Colonic mucosa (tissue), 4 donors: ENCODE data around the gene KCTD11. TPM values are rescaled to one million over a fixed set of nuclear protein-coding genes. Genes with fewer than 3 reads are reported as not detected.
A peak's percentile ranks its signal among the peaks of the same experiment; 100 is the strongest.

Experiments
- DNase-seq: peaks from one replicate; pipeline ENCODE4 v3.0.0-alpha.2; 2020
- H3K27ac ChIP-seq: fragments of 200-600 bp; one replicate; pipeline ENCODE4 v1.8.0; 2021
- H3K27me3 ChIP-seq: fragments of 200-600 bp; one replicate; pipeline ENCODE4 v1.8.0; 2021
- H3K36me3 ChIP-seq: fragments of 200-600 bp; one replicate; pipeline ENCODE4 v1.8.0; 2021
- H3K4me1 ChIP-seq: fragments of 200-600 bp; one replicate; pipeline ENCODE4 v1.8.0; 2021; ENCODE audit warnings: mild to moderate bottlenecking
- H3K4me3 ChIP-seq: fragments of 200-600 bp; one replicate; pipeline ENCODE4 v1.8.0; 2021
- H3K9ac ChIP-seq, 2 donors: one replicate each; pipeline ENCODE4 v1.7.0; 2013; ENCODE audit warnings: control low read depth in 2 of 2, low read depth in 2 of 2, low read length in 2 of 2
- H3K9me3 ChIP-seq: fragments of 200-600 bp; one replicate; pipeline ENCODE4 v1.8.0; 2021
- intact Hi-C: fragments of 100-400 bp; cut with DNase I; formaldehyde crosslinking; loops from one replicate; pipeline ENCODE4 v1.14.1; 2022
- total RNA-seq, 2 donors: library from RNA; stranded (reverse); fragmentation: NEBNext Ultra II Directional in 1 of 2; extraction: Animal tissue kit (Norgen Biotek cat#: 25700) in 1 of 2; gene quantifications; one replicate each; pipeline ENCODE4 v1.2.1, GENCODE V29; 2021
- TF ChIP-seq, protein P1 (sequence below): fragments of 200-600 bp; IDR thresholded peaks from one replicate; pipeline ENCODE4 v1.8.0; 2022; ENCODE audit warnings: antibody characterized with exemption, mild to moderate bottlenecking
- donor health status: healthy.
- donor health status: DM: no; HTN: no; CAD: no.
- donor health status: DM: no; HTN: no; CAD: no.

The KCTD11 gene
- total RNA-seq, 2 donors from 2014 or later, result 5.6 to 12.6 TPM

DNA sequence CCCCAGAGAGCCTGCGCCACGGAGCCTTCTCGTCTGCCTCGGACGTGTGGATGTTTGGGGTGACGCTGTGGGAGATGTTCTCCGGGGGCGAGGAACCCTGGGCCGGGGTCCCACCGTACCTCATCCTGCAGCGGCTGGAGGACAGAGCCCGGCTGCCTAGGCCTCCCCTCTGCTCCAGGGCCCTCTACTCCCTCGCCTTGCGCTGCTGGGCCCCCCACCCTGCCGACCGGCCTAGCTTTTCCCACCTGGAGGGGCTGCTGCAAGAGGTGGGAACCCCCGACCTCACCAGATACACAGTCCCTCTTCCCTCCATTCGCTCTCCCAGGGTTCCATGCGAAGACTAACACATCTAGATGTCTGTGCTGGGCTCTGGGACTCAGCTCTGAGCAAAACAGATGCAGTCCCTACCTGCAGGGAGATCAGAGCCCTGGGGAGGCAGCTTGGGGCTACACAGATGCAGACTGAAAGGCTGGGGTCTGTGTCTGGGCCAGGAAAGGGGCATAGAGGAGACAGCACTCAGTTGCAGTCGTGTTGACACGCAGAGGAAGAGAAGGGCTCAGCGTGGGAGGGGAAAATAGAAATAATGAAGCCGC is 32.6 kb downstream of the KCTD11 start:
- DNase-seq, result no peak
- peak overlapping the region; percentile 31 for H3K4me3 ChIP-seq
- peak overlapping the region in 1 of 2 donors; percentile 35 for H3K9ac ChIP-seq
- no peak overlapping the region for H3K27ac ChIP-seq
- H3K36me3 ChIP-seq, result peaks cover 7% of the 10 kb centered on the region
- TF ChIP-seq, protein P1, sequence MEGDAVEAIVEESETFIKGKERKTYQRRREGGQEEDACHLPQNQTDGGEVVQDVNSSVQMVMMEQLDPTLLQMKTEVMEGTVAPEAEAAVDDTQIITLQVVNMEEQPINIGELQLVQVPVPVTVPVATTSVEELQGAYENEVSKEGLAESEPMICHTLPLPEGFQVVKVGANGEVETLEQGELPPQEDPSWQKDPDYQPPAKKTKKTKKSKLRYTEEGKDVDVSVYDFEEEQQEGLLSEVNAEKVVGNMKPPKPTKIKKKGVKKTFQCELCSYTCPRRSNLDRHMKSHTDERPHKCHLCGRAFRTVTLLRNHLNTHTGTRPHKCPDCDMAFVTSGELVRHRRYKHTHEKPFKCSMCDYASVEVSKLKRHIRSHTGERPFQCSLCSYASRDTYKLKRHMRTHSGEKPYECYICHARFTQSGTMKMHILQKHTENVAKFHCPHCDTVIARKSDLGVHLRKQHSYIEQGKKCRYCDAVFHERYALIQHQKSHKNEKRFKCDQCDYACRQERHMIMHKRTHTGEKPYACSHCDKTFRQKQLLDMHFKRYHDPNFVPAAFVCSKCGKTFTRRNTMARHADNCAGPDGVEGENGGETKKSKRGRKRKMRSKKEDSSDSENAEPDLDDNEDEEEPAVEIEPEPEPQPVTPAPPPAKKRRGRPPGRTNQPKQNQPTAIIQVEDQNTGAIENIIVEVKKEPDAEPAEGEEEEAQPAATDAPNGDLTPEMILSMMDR, result no peak
- intact Hi-C loops, result no loop called here
- no peaks in the 10 kb centered on the region for H3K27me3 ChIP-seq
- H3K4me1 ChIP-seq, result no peaks in the 10 kb centered on the region
- H3K9me3 ChIP-seq, result no peaks in the 10 kb centered on the region

DNA sequence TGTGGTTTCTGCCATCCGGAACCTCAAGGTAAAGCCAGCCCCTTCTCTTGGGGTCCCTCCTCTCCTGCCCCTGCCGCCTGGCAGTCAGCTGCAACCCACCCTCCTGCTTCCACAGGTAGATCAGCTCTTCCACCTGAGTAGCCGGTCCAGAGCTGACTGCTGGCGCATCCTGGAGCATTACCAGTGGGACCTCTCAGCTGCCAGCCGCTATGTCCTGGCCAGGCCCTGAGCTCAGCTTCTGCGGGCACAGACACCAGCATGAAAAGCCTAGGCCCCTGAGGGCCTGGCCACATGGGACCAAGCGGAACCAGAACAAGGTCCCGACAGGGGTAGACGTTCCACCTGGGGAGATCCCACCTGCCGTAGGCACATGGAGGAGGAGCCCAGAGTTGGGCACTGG is 36.9 kb downstream of the KCTD11 start:
- H3K9ac ChIP-seq, result no peak overlapping the region
- DNase-seq, result no peak
- no peaks in the 10 kb centered on the region for H3K9me3 ChIP-seq
- intact Hi-C loops, result no loop called here
- no peaks in the 10 kb centered on the region for H3K4me1 ChIP-seq
- no peak overlapping the region for H3K27ac ChIP-seq
- TF ChIP-seq, protein P1, result no peak
- no peaks in the 10 kb centered on the region for H3K27me3 ChIP-seq
- peaks cover 7% of the 10 kb centered on the region for H3K36me3 ChIP-seq
- H3K4me3 ChIP-seq, result no peak overlapping the region

DNA sequence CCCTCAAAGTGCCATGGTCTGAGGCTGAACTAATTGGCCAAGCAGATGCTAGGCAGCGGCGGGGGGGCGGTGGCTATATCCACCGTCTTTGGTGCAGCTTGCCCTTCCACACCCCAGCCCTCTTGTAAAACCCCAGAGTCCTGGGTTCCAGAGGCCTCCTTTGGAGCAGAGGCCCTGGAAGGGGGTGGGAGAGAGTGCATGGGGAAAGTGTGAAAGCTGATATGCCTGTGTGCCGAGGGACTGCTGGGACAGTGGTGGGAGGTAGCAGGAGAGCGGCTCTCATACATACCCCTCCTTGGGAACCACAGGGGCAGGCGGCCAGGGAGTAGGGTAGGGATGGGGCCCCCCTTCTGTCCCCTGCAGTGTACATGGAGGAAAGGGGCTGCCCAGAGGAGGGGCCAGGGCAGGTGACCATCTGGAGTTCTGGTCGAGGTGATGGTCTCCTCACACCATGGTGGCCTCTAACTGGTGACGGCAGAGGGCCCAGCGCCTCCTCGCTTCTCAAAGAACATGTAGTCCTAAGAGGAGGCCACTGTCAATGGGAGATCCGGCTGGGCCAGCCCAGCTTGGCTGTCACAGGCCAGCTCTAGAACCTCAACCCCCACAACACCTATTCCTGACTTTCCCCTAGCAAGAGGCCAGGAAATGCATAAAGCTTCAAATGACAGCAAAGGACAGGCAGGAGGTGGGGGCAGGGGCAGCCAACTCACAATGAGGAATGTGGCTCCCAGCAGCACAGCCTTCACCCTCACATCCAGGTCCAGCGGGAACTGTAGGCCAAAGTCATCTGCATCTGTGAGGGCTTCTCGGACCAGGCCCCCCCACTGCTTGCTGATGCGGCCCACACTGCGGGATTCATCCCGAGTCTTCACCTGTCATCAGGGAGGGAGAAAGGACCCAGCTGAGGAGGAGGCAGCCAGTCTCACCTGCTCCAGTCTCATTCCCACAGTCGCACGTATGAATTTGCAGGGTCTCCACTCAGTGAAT is 38.3 kb downstream of the KCTD11 start:
- intact Hi-C loops, result no loop called here
- H3K27ac ChIP-seq, result no peak overlapping the region
- peaks cover 7% of the 10 kb centered on the region for H3K36me3 ChIP-seq
- TF ChIP-seq, protein P1, result no peak
- no peaks in the 10 kb centered on the region for H3K27me3 ChIP-seq
- no peak overlapping the region for H3K4me3 ChIP-seq
- DNase-seq, result no peak
- H3K9ac ChIP-seq, result no peak overlapping the region
- no peaks in the 10 kb centered on the region for H3K9me3 ChIP-seq
- no peaks in the 10 kb centered on the region for H3K4me1 ChIP-seq

DNA sequence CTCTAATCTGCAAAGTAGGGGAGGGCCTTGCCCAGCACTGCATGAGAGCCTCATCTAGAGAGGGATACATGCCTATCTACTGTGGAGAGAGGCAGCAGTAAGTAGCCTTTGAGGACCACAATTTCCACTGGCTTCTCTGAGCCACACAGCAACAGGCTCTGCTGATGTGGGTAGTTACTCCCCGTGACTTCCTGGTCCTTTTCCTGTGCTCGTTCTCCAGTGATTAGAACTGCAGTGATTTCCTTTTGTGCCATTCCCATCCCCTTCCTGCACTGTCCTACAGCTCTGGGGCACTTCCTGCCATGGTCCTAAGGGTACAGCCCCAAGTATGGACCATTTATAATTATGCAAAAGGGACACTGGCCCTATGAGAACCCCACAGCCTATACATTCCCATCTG is 39.3 kb downstream of the KCTD11 start:
- Histone ChIP-seq H3K27ac (no peak overlapping the region), H3K9ac (no peak overlapping the region), H3K9me3 (no peaks in the 10 kb centered on the region), H3K27me3 (no peaks in the 10 kb centered on the region), H3K36me3 (peaks cover 7% of the 10 kb centered on the region), H3K4me1 (no peaks in the 10 kb centered on the region), H3K4me3 (no peak overlapping the region)
- DNase-seq, result no peak
- intact Hi-C loops, result no loop called here
- TF ChIP-seq, protein P1, result no peak

DNA sequence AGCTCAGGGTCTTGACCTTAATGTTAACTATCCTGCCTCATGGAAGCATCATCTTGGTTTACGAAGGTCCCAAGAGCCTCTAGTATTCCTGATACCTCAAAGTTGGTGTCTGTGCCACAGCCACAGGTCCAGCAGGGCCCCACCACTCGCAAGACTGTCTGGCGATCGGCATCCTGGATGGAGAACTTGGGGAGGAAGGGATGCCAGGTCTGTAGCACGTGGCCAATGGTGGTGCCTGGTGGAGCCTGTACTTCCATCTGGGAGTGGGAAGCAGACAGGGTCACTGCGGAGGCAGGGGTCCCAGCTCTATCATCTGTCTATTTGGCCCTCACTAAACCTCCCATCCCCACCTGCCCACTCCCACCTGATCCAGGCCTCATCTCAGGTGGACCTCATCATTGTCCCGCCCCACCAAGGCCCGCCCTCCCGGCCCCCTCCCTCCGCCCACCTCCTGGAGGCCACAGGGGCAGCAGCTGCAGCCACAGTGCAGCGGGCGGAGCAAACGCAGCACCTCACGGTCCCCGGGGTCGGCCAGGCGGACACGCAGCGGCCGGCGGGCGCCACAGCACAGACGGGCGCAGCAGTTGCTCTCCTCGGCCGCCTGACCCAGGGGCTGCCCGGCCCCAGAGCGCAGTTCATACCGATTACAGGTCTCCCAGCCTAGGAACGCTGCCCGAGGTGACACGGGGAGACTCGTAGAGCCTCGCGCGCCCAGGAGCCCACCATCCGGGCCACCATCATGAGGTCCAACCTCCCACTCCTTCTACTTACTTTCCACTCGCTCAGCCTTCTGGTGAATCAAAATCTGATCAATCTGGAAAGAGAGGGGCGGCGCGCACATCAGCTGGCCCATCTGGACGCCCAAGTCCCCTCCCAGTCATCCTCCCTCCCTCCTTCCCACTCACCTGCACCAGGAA is 41.0 kb downstream of the KCTD11 start:
- intact Hi-C loops, result no loop called here
- no peaks in the 10 kb centered on the region for H3K9me3 ChIP-seq
- H3K36me3 ChIP-seq, result peaks cover 7% of the 10 kb centered on the region
- no peaks in the 10 kb centered on the region for H3K27me3 ChIP-seq
- TF ChIP-seq, protein P1, result no peak
- H3K4me3 ChIP-seq, result peak overlapping the region; percentile 60
- H3K9ac ChIP-seq, result peak overlapping the region in 1 of 2 donors; percentile 77
- no peak for DNase-seq
- H3K27ac ChIP-seq, result no peak overlapping the region
- H3K4me1 ChIP-seq, result no peaks in the 10 kb centered on the region
